GM20000 (cell line): Measurements from ENCODE around the gene MYO9A.

Source experiments
- DNase-seq: peaks from one replicate; pipeline ENCODE4 v3.0.0; 2012; ENCODE audit warnings: low spot score
- CTCF ChIP-seq: IDR thresholded peaks from 2 replicates; pipeline ENCODE4 v1.5.1; 2012; ENCODE audit warnings: mild to moderate bottlenecking, control low read depth; ENCODE audit errors: extremely low read depth, missing control alignments

The MYO9A gene

GRCh38 chr15:71825021-71825730, 292.8 kb downstream of the MYO9A start:
- no peak for TF ChIP-seq CTCF
- no peak for DNase-seq

- no peak for TF ChIP-seq CTCF
- no peak for DNase-seq
Observed at GRCh38 chr15:71823801-71824200, 294.1 kb downstream of the MYO9A start.

- TF ChIP-seq CTCF: no peak
- DNase-seq: no peak
Observed at GRCh38 chr15:71822890-71823630, 294.9 kb downstream of the MYO9A start.

GRCh38 chr15:71821547-71822129, 296.3 kb downstream of the MYO9A start:
- DNase-seq: no peak
- TF ChIP-seq CTCF: no peak

GRCh38 chr15:71820127-71820526, 297.8 kb downstream of the MYO9A start:
- DNase-seq: no peak
- TF ChIP-seq CTCF: no peak

GRCh38 chr15:71817351-71817750, 300.6 kb downstream of the MYO9A start:
- TF ChIP-seq CTCF: no peak
- DNase-seq: no peak

GRCh38 chr15:71815301-71815700, 302.6 kb downstream of the MYO9A start:
- DNase-seq: no peak
- TF ChIP-seq CTCF: no peak
